Activated CD4-positive, alpha-beta T cell treated with anti-CD3 and anti-CD28 coated beads, Interleukin-2, Interleukin-6, amounts not matched to agents 100 ng/mL and 50 ng/mL, durations not matched to agents 16 hours and 8 hours (primary cell): Measurements from ENCODE around the gene TGFB3.

Source experiments
- DNase-seq: peaks from one replicate; pipeline ENCODE4 v3.0.0-alpha.2; 2020

TGFB3 gene

DNA sequence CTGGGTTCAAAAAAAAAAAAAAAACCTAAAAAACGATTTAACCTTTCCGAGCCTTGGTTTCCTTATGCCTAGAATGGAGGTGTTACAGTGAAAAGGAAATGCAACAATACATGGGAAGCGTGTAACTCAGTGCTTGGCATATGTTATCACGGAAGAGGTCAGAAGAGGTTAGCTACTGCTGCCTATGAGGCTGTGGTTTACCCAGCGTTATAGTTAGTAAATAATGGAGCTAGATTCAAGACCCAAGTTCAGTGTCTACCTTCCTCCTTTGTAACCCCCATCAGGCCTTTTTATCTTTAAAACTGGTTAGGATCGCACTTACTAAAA, 4.6 kb upstream of the TGFB3 start:
- DNase-seq: no peak

DNA sequence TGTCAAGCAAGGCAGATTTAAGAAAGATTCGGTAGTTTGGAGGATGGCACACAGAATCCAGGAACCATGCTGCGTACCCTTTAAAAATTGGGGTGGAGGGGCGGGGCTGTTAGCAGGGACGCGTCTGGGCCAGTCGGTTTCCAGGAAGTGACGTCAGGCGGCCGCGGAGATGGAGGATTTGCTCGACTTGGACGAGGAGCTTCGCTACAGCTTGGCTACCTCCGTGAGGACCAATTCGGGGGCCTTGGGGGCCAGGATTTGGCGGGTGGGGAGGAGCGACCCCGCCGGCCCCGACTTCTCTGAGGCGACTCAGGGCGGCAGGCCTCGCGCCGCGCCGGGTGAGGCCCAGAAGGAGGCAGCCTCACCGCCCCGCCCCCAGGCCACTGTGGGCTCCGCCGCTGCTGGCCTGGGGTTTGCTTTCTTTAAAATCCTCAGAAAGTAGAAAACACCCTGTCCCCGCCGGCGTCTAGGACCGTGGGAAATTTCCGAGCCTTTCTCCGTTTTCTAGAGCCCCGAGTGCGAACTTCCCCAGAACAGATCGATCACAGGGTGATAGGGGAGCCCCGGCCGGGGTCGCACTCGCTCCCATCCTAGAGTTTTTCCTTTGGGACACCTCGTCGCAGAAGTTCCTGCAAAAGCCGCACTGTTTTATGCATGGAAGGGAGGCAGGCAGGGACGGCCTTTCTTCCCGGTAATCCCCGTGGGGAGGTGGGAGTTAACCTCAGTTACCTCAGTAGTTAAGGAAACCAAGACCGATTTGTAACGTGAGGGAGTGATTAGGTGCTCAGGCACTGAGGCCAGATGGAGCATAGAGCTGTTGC, 4.0 kb upstream of the TGFB3 start, which contains the start of gene IFT43:
Gene IFT43, plus strand, starts transcription at position 146 of the 821 bp plus-strand sequence. Its CDS starts 24 bp downstream, at position 170.
- DNase-seq: peak; percentile 90

DNA sequence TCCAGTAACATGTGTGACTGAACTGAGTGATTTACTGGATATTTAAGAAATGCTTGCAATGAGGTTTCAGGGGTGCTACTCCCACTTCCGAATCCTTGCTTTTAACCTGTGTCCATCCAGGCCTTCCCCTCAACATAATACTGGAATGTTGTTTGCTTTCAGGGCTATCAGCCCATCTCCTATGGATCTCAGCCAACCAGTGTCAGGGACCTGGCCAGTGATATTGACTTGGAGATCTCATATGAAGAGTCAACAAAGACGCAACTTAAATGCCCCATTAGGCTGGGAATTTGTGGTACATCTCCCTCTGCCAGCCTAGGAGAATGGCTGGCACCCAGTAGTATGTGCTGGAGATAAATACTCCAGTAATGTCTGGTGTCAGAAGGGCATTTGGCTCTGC, 2.9 kb upstream of the TGFB3 start:
- DNase-seq: no peak

DNA sequence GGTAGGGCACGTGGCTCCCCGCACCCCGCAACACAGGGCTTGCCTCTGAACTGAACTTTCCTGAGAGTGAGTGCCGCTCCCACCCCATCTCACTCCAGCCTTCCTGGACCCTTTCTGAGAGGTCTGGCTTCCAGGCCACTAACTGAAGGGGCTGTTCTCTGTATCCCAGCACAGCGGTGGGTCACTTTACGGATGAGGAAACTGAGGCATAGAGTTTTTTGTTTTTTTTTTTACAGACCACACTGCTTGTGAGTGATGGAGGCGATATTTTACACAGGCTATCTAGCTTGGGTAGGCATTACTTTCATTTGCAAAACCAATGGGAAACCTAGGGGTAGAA, 1.2 kb upstream of the TGFB3 start:
- DNase-seq: no peak

GRCh38 chr14:75982266-75983018, 647 bp upstream of the TGFB3 start:
- peak; percentile 84 for DNase-seq

DNA sequence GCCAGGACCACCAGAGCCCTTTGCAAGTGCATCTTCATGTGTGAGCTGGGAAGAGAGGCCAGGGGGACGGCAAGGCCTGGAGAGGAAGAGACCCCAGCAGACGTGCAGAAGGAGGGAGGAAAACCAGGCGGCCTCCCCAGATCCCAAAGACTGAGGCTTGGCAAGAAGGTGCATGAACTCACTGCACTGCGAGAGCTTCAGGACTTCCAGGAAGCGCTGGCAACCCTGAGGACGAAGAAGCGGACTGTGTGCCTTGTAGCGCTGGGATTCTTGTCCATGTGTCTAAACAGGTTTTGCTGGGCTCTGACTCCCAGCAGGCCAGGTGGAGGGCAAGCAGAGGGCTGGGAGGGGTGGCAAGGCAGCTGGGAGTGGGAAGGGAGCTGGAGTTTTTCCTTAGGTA, 939 bp downstream of the TGFB3 start:
- no peak for DNase-seq

- no peak for DNase-seq
These were observed 1.9 kb downstream of the TGFB3 start for GRCh38 chr14:75979648-75980565.

GRCh38 chr14:75979071-75979571, 2.7 kb downstream of the TGFB3 start:
- DNase-seq: peak; percentile 25

DNA sequence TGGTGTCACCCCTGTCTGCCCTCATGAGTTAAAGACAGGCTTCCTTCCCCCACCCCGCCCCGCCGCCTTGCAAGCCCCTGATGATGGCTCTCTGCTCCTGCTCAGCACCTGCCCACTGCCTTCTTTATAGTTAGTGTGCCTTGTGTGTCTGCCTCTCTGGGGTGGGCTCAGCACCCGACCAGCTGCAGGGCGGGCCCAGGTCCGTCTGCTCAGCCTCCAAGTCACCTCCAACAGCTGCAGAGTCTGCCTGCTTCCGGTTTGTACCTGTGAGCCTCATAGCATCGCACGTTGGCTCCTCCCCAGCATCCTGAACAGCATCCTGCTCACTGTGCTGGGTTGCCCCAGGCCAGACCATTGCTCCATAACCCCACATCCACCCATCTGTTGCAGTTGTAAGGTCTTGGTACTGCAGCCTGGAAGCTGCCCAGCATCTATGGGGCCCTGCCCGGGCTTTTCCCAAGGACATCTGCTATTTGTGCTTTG, 3.5 kb downstream of the TGFB3 start:
- DNase-seq: peak; percentile 19

GRCh38 chr14:75977582-75977943, 4.2 kb downstream of the TGFB3 start:
- no peak for DNase-seq

DNA sequence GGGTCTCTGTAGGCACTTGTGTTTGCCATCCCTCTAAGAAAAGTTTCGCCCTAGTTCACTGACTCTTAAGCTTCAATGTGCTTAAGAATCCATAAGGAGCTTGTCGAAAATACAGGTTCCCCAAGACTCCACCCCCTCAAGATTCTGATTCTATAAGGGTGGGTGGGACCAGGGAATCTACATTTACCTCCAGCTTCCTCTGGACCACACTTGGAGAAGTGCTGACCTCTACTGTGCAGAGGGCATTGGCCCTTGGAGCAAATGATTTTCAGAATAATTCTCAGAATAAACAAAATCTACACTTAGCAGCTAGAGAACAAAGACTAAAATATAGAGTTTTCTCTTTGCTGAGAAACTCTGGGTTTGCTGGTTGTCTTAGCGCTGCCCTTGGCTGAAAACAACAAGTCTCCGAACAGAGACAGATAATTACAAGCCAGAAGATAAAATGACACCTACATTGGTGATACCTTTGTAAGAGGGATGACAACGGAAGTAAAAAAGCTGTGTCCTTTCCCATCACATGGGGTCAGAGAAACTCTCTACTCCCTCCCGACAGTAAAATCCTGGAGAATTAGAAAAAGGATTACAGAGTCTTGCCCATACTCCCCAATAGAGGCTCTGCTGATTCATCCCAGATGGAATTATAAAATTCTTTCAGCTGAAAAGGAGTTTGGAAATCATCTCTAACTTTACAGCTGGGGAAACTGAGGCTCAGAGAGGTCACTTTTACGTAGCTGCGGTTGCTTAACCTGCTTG, 4.8 kb downstream of the TGFB3 start:
- DNase-seq: no peak

GRCh38 chr14:75972801-75973421, 8.9 kb downstream of the TGFB3 start:
- no peak for DNase-seq

GRCh38 chr14:75971509-75971908, 10.3 kb downstream of the TGFB3 start:
- no peak for DNase-seq

DNA sequence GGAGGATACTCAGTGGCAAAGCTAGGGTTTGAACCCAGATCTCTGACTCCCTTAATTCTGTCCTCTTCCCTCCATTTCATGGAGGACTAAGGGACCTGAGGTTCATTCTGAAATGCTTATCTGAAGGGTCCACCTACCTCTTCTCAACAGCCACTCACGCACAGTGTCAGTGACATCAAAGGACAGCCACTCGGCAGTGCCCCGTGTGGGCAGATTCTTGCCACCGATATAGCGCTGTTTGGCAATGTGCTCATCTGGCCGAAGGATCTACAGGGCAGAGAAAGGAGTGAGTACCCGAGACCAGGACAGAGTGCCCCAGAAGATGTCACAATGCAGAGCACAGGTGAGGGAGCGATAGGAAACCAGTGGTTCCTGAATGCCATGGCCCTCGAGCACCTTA, 10.8 kb downstream of the TGFB3 start:
- DNase-seq: no peak

GRCh38 chr14:75969891-75970290, 11.9 kb downstream of the TGFB3 start:
- DNase-seq: no peak

GRCh38 chr14:75969126-75969525, 12.7 kb downstream of the TGFB3 start:
- DNase-seq: no peak

DNA sequence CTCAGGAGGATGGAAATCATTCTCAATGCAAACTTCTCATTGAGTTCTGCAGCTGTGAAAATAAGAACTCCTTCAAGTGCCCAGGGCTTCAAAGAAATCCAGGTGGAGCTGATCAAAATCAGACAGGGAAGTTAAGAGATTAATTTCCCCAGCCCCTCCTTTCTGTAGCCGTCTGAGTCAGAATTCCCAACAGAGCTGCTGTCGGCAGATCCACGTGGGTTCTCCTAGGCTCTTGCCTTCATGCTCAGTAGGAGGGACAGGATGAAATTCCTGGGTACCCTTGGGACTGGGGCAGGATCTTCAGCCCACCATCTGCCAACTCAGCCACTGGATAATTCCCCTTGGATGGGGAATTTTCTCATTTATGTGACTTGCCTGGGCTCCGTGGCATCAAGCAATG, 13.3 kb downstream of the TGFB3 start:
- no peak for DNase-seq

DNA sequence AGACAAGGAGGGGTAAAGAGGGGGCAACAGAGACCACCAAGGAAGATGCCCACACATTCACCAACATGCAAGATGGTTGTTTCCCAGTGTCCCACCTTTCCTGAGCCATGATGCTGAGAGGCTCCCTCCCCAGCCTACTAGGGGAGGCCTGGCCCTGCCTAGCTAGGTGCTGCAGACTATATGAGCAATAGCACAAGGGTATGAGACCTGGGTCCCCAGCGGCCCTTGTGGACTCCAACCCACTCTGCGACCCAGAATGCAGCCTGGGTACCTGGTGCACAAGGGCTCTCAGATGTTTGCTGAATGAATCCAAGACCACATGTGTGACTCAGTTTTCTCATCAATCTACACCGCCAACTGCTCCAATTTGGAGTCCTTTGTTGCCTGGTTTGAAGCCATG, 13.9 kb downstream of the TGFB3 start:
- no peak for DNase-seq

DNA sequence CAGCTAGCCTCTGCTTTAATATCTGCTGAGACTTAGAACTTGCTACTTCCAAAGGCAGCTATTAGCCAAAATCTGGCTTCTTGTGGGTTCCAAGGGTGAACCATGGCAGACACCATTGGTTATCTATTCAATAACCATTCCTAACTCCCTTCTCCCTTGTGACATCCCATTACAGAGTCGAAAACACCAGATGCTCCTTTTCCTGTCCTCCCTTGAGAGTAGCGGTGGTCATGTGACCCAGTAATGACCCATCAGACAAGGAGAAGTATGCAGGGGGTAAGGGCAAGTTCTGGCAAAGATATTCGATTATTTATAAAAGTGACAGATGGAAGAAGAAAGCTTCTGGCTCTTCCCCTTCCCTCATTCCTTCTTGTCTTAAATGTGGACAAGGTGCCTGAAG, 20.1 kb downstream of the TGFB3 start:
- DNase-seq: no peak

GRCh38 chr14:75960231-75960630, 21.6 kb downstream of the TGFB3 start:
- DNase-seq: no peak

DNA sequence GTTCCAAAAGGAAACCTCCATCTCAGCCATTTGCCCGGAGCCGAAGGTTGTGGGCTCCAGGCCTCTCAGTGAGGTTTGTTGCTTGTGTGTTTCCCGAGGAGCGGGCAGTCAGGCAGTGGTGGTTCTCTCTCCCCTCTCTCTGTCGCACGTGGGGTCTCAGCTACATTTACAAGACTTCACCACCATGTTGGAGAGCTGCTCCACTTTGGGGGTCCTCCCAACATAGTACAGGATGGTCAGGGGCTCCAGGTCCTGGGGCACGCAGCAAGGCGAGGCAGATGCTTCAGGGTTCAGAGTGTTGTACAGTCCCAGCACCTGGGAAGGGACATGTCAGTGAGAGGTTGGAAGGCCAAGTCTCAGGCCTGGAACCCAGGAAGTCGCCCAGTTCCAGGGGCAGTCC, 22.8 kb downstream of the TGFB3 start:
- no peak for DNase-seq

- DNase-seq: no peak
These were observed 29.3 kb downstream of the TGFB3 start for GRCh38 chr14:75952489-75952888.
